Type B pancreatic cell (in vitro differentiated cells): ENCODE results near the gene FSTL3. TPM values are rescaled to one million over a fixed set of nuclear protein-coding genes. Genes with fewer than 3 reads are reported as not detected.

Source experiments
- DNase-seq: peaks from one replicate; pipeline ENCODE4 v3.0.0; 2021; ENCODE audit warnings: mixed read lengths; ENCODE audit not compliant: unreplicated experiment; ENCODE audit errors: extremely low spot score
- H3K27ac Mint-ChIP-seq: 2 replicates; pipeline ENCODE4 v1.8.0; 2021; ENCODE audit warnings: mild to moderate bottlenecking, mixed read lengths
- H3K27me3 Mint-ChIP-seq: 2 replicates; pipeline ENCODE4 v1.8.0; 2021; ENCODE audit warnings: mixed read lengths
- H3K36me3 Mint-ChIP-seq: 2 replicates; pipeline ENCODE4 v1.8.0; 2021; ENCODE audit warnings: mixed read lengths
- H3K4me1 Mint-ChIP-seq: one replicate; pipeline ENCODE4 v1.8.0; 2021; ENCODE audit warnings: mixed read lengths; ENCODE audit not compliant: unreplicated experiment
- H3K4me3 Mint-ChIP-seq: 2 replicates; pipeline ENCODE4 v1.8.0; 2021; ENCODE audit warnings: mild to moderate bottlenecking, mixed read lengths
- H3K9me3 Mint-ChIP-seq: 2 replicates; pipeline ENCODE4 v1.8.0; 2021; ENCODE audit warnings: mixed read lengths
- CTCF ChIP-seq: fragments of 200-600 bp; sonication (generic); conservative IDR thresholded peaks from 2 replicates; pipeline ENCODE4 v1.5.0; 2021; ENCODE audit warnings: antibody characterized with exemption, mild to moderate bottlenecking
- total RNA-seq: library from RNA; stranded (reverse); gene quantifications from 2 replicates; pipeline ENCODE4 v1.2.1, GENCODE V29; 2021; ENCODE audit warnings: low replicate concordance

FSTL3 gene
- total RNA-seq, 1 donor from 2014 or later: 11.0 TPM

DNA sequence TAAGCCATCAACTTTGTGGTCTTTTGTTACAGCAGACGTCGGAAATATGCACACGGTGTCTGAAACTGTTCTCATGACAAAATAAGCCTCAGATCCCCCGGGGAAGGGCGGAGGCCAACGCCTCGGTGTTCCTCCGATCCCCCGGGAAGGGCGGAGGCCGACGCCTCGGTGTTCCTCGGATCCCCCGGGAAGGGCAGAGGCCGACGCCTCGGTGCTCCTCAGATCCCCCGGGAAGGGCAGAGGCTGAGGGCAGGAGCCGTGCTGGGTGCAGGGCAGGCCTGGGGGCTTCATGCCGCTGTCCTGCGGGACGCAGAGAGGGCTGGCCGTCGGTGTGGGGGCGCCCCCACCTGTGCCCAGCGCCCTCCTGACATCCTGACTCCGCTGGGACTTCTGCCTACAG lies 31.8 kb upstream of the FSTL3 start:
- Mint-ChIP-seq H3K9me3 (no peaks in the 10 kb centered on the region), H3K4me3 (no peak overlapping the region), H3K27me3 (peaks cover 1% of the 10 kb centered on the region), H3K27ac (no peak overlapping the region), H3K4me1 (peaks cover 1% of the 10 kb centered on the region), H3K36me3 (no peaks in the 10 kb centered on the region)
- no peak for TF ChIP-seq CTCF
- DNase-seq: no peak

DNA sequence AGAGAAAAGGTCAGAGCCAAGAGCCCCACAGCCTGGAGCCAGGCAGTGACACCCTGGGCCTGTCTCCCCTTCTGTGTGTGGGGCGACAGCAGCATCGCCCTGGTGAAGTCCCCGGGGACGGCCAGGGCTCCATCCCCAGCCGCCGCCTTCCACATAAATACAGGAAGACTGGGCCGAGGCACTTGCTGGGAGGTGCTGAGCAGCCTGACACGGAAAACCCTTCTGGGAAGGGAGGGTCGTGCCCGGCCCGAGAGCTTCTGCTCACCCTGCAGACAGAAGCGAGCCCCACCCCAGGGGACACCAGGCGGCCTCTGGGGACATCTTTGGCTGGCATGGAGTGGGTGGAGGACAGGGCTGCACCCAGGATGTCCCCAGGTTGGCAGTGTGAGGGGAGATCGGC lies 31.4 kb upstream of the FSTL3 start:
- Mint-ChIP-seq H3K36me3 (no peaks in the 10 kb centered on the region), H3K27me3 (no peaks in the 10 kb centered on the region), H3K9me3 (no peaks in the 10 kb centered on the region), H3K4me3 (no peak overlapping the region), H3K4me1 (no peaks in the 10 kb centered on the region), H3K27ac (no peak overlapping the region)
- no peak for DNase-seq
- TF ChIP-seq CTCF: no peak

DNA sequence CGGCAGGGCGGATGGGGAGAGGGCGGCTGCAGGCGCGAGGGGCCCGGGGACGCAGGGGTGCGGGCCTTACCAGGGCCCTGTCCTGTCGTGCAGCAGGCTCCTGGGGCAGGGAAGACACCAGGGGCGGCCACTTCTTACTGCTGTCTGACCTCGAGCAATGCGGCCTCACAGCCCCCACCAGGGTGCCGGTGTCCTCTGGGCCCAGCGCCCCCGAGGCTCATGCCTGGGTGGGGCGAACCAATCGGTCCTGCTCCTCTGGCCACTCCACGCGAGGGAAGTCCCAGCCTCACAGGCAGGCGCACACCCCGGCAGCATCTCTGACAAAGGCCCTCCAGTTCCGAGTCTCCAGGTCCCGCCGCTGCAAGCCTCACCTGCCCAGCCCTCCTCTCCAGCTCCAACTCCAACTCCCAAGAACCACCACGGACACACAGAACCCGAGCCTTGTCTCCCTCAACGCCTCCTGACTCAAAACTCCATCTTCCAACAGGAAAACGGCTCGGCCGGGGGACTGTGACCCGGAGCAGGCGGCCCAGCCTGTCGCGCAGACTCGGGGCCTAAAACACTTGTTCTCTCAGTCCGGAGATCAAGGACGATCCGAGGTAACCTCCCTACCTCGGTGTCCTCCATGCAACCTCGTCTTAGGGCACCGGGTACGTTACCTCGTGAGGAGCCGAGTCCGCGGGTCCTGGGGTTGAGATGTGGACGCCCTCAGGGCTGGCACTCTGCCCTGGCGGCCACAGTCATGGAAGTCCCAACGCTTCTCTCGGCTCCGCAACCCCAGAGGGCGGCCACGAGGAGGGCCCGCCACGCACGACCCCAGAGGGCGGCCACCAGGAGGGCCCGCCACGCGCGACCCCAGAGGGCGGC lies 30.0 kb upstream of the FSTL3 start:
- Mint-ChIP-seq H3K4me3 (no peak overlapping the region), H3K9me3 (no peaks in the 10 kb centered on the region), H3K27ac (no peak overlapping the region)

DNA sequence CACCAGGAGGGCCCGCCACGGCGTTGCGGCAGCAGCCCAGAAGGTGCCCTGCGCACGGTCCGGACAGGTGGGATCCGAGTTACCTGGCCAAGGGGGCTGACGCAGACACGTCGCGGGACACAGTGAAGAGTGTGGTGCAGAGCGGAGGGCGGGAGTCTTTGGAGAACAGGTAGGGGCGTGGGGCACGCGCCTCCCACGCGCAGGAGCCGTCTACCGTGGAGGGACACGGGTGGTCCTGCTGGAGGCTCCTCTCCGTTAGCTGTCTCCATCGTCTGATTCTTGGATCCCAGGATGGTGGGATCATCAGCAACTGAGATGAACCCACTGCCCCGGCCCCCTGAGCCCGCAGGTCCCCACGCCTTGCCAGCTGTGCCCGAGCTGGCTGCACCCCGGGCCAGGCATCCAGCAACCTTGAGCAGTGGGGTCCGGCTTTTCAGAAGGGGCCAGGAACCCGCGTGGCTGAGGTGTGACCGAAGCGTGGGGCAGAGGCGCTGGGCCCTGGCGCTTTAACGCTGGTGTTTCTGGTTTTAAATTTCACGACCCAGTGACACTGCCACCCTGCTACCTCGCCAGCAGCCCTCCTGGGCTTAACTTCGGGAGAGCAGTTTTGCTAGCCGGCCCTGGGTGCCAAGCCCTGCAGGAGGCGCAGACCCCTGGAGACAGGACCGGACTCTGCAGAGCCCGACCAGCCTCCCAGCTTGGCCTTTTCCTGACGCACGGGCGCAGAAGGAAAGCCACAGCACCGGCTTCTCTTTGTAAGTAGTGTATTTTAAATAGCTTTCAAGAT lies 29.2 kb upstream of the FSTL3 start:
- Mint-ChIP-seq H3K27me3 (no peaks in the 10 kb centered on the region), H3K9me3 (no peaks in the 10 kb centered on the region), H3K36me3 (no peaks in the 10 kb centered on the region), H3K27ac (no peak overlapping the region), H3K4me3 (no peak overlapping the region), H3K4me1 (no peaks in the 10 kb centered on the region)
- TF ChIP-seq CTCF: no peak
- no peak for DNase-seq

More for the DNA sequence above, 30.0 kb upstream of the FSTL3 start:
- Mint-ChIP-seq H3K27me3 (no peaks in the 10 kb centered on the region), H3K36me3 (no peaks in the 10 kb centered on the region), H3K4me1 (no peaks in the 10 kb centered on the region)
- no peak for TF ChIP-seq CTCF
- no peak for DNase-seq

DNA sequence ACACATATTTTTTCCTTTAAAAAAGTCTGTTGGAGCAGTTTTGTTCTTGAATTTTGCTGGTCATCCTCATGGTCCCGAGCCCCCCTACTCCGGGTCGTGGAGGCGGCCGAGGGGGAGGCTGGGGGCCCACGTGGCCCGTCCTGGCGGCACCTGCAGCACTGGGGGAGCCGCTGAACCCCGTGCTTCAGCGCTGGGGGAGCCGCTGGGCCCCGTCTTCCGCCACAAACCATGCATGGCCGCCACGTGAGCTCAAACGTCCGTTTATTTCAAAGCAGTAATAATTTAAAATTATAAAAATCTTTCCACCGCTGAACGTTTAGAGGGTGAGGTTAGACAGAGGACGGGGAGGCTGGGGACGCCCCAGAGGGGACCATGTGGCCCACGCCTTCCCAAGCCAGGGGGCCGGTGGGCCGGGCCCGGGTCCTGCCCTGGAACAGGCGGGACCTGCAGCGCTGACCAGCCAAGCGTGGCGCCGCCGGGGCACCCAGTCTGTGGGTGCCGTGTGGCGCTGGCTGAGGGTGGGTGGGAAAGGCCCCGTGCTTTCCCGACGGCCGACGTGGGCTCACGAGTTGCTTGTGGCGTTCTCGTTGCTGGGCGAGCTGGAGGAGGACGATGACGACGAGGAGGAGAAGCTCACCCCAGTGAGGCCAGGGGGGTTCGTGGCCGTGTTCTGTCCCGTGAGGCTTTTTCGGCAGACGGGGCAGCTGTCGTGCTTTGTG lies 28.5 kb upstream of the FSTL3 start:
- no peak for TF ChIP-seq CTCF
- no peaks in the 10 kb centered on the region for H3K27me3 Mint-ChIP-seq

More for the DNA sequence above, 28.5 kb upstream of the FSTL3 start:
- H3K36me3 Mint-ChIP-seq: no peaks in the 10 kb centered on the region
- H3K27ac Mint-ChIP-seq: no peak overlapping the region
- no peaks in the 10 kb centered on the region for H3K9me3 Mint-ChIP-seq
- DNase-seq: no peak
- H3K4me3 Mint-ChIP-seq: no peak overlapping the region
- H3K4me1 Mint-ChIP-seq: no peaks in the 10 kb centered on the region
